Panc1 (cell line): ENCODE results near the gene POFUT2. TPM values are rescaled to one million over a fixed set of nuclear protein-coding genes. Genes with fewer than 3 reads are reported as not detected.

Experiments used
- ATAC-seq: fragments of 200-7000 bp; cut with Tn5 transposase; 2 replicates; pipeline ENCODE4 v1.9.1; 2020; ENCODE audit warnings: mild to moderate bottlenecking, moderate library complexity
- BruUV-seq: library from RNA; stranded (reverse); fragments of 400-500 nt; replicated peaks from 2 replicates; lab custom pipeline; 2021; lab: Mats Ljungman, UMichigan
- CTCF ChIA-PET: fragments of 300-600 bp; sonication (Branson Sonifier 250); formaldehyde crosslinking; loops from one replicate; lab custom pipeline; 2022; ENCODE audit warnings: antibody characterized with exemption; lab: Charles Lee
- POLR2A ChIA-PET: fragments of 300-600 bp; sonication (Branson Sonifier 250); formaldehyde crosslinking; loops from one replicate; lab custom pipeline; 2022; ENCODE audit warnings: antibody characterized with exemption; lab: Charles Lee
- DNase-seq: peaks from one replicate; pipeline ENCODE4 v3.0.0-alpha.2; 2010; ENCODE audit warnings: low read depth, low spot score
- H3K27ac ChIP-seq: 2 replicates; pipeline ENCODE4 v1.5.1; 2011; ENCODE audit warnings: mild to moderate bottlenecking, low read length, inconsistent platforms
- H3K27me3 ChIP-seq: fragments of 200-500 bp; sonication (Bioruptor generic); 2 replicates; pipeline ENCODE4 v1.6.0; 2014; ENCODE audit warnings: low read length, inconsistent platforms; ENCODE audit not compliant: control insufficient read depth, insufficient read depth
- H3K36me3 ChIP-seq: fragments of 200-500 bp; sonication (Bioruptor generic); 2 replicates; pipeline ENCODE4 v1.5.1; 2014; ENCODE audit warnings: inconsistent platforms, mild to moderate bottlenecking, low read length, moderate library complexity; ENCODE audit not compliant: control insufficient read depth, insufficient read depth
- H3K4me1 ChIP-seq: 2 replicates; pipeline ENCODE4 v1.5.1; 2011; ENCODE audit warnings: inconsistent platforms, mild to moderate bottlenecking, low read length, moderate library complexity; ENCODE audit not compliant: control insufficient read depth, insufficient read depth
- H3K4me3 ChIP-seq, 2 experiments: 2 replicates each; pipeline ENCODE4 v1.5.1; 2011 to 2012; ENCODE audit warnings: low read depth in 2 of 2, low read length in 2 of 2, mild to moderate bottlenecking in 2 of 2, inconsistent platforms in 1 of 2, moderate library complexity in 1 of 2
- H3K9me3 ChIP-seq: fragments of 200-500 bp; sonication (Bioruptor generic); 2 replicates; pipeline ENCODE4 v1.5.1; 2014; ENCODE audit warnings: low read depth, mild to moderate bottlenecking, inconsistent platforms, low read length, moderate library complexity; ENCODE audit not compliant: control insufficient read depth, insufficient read depth
- POLR2AphosphoS5 ChIP-seq: IDR thresholded peaks from 2 replicates; pipeline ENCODE4 v1.6.1; 2012; ENCODE audit warnings: mild to moderate bottlenecking, low read depth, low read length, moderate library complexity
- SIN3A ChIP-seq: IDR thresholded peaks from 2 replicates; pipeline ENCODE4 v1.6.1; 2012; ENCODE audit warnings: low read depth, mild to moderate bottlenecking, low read length, moderate library complexity, borderline replicate concordance; ENCODE audit not compliant: insufficient read depth
- TCF7L2 ChIP-seq: IDR thresholded peaks from 2 replicates; pipeline ENCODE4 v1.6.1; 2011; ENCODE audit warnings: mild to moderate bottlenecking, low read depth, low read length, inconsistent platforms
- in situ Hi-C: cut with HindIII; loops from 2 replicates; pipeline ENCODE4 v1.10.0; 2016; ENCODE audit warnings: low sequenced_read_pairs, low pct_unique_long_range_greater_than_20kb
- intact Hi-C: fragments of 100-400 bp; cut with micrococcal nuclease; formaldehyde crosslinking; loops from one replicate; pipeline ENCODE4 v1.10.0; 2022; ENCODE audit not compliant: unreplicated experiment
- total RNA-seq: library from RNA; stranded (reverse); gene quantifications from one replicate; pipeline ENCODE4 v1.2.1, GENCODE V29; 2021; ENCODE audit not compliant: unreplicated experiment
- TF ChIP-seq, protein P1 (sequence below), 2 experiments: IDR thresholded peaks; 2 replicates each; pipeline ENCODE4 v1.6.1; 2011 to 2012; ENCODE audit warnings: low read depth in 2 of 2, control low read depth in 1 of 2, low read length in 1 of 2, mild to moderate bottlenecking in 1 of 2, moderate library complexity in 1 of 2; ENCODE audit not compliant: insufficient read depth in 1 of 2
- TF ChIP-seq, protein P2 (sequence below): fragments of 450-650 bp; IDR thresholded peaks from 2 replicates; pipeline ENCODE4 v1.5.1; 2017; ENCODE audit warnings: mild to moderate bottlenecking

POFUT2 gene
- total RNA-seq, 1 experiment from 2014 or later = 59.6 TPM

DNA sequence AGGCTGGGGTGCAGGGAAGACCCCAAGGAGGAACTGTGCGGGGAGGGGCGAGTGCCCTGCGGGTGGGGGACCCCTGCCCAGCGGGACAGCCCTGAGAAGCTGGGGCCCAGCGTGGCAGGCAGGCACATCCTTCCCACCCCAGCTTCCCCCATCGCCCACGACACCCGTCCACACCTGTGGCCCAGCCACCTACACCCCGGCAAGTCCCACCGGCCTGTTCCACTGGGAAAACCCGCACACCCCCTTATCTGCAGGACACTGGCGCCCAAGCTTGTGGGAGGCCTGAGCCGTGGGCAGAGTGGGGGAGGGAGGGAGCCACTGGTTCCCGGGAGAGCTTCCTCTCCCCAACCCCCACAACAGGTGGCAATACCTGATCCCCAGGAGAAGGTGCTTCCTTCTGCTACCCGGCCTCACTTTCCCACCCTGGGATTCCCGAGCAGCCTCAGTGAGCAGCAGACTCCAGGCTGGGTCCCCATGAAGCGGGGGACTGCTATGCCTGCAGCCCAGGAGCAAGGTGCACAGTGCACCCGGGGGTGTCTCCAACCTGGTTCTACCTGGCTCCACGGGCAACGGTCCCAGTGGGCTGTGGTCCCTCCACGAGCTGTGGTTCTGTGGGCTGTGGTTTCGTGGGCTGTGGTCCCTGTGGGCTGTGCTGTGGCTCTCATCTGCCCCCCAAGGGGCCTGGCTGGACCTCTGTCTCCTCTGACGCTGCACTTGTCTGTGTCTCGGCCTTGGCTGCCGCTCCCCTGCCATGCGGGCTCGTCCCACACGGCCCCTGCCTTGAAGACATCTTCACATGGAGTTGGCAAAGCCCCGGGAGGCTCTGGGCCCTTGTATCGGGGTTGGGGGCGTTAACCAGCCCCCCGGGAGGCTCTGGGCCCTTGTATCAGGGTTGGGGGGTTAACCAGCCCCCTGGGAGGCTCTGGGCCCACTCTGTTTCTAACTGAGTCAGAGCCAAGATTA lies 37.8 kb upstream of the POFUT2 start:
- CTCF ChIA-PET = no interaction called here

DNA sequence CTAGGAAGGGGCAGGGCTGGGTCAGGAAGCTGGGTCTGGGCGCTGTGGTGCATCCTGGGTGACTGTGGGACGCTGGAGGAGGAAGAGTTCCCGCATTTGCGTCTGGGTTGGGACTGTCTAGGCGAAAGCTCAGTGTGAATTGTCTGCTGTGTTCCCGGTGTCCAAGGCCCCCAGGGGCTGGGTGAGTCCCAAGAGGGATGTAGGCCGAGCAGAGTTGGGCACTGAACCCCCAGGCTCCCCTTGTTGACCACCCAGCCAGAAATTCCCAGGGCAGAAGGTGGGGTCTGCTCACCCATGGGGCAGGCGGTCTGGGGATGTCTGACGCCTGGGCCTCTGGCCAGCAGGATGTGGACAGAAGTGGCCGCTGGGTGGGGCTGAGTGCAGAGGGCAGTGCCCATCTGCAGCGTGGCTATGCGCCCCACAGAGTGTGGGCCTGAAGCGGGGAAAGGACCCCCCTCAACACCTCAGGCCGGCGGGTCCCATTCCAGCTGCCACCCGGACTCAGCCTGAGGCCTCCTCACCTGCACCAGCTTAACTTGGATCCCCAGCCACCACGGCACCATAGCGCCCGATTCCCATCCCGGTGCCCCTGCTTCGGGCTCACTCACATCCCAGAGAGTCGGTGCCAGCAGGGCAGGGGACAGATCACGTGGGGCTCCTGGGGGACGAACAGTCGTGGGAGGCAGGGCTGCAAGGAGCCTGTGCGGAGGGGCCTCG lies 37.0 kb upstream of the POFUT2 start:
- CTCF ChIA-PET = interaction anchor here (0.8 to 1.8 kb wide), 2 partner anchors 16 to 40 kb away, joined by 4 to 5 read pairs; no protein-coding TSS in a partner anchor
- POLR2A ChIA-PET = interaction anchor here (0.7 kb wide), 1 partner anchor 86 kb away, joined by 3 read pairs; no protein-coding TSS in a partner anchor
- intact Hi-C loops (loop anchor here (5.0 kb wide), 1 partner anchor 83 kb away; the partner anchor contains the start of gene COL18A1), in situ Hi-C loops (no loop called here)
- TF ChIP-seq POLR2AphosphoS5 = no peak; the same call in 1 of the 2 replicates
- TF ChIP-seq TCF7L2 = no peak
- no peak for TF ChIP-seq SIN3A
- TF ChIP-seq, protein P1, sequence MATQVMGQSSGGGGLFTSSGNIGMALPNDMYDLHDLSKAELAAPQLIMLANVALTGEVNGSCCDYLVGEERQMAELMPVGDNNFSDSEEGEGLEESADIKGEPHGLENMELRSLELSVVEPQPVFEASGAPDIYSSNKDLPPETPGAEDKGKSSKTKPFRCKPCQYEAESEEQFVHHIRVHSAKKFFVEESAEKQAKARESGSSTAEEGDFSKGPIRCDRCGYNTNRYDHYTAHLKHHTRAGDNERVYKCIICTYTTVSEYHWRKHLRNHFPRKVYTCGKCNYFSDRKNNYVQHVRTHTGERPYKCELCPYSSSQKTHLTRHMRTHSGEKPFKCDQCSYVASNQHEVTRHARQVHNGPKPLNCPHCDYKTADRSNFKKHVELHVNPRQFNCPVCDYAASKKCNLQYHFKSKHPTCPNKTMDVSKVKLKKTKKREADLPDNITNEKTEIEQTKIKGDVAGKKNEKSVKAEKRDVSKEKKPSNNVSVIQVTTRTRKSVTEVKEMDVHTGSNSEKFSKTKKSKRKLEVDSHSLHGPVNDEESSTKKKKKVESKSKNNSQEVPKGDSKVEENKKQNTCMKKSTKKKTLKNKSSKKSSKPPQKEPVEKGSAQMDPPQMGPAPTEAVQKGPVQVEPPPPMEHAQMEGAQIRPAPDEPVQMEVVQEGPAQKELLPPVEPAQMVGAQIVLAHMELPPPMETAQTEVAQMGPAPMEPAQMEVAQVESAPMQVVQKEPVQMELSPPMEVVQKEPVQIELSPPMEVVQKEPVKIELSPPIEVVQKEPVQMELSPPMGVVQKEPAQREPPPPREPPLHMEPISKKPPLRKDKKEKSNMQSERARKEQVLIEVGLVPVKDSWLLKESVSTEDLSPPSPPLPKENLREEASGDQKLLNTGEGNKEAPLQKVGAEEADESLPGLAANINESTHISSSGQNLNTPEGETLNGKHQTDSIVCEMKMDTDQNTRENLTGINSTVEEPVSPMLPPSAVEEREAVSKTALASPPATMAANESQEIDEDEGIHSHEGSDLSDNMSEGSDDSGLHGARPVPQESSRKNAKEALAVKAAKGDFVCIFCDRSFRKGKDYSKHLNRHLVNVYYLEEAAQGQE (IDR thresholded peaks at IDR 0.05; ENCODE audit: insufficient read depth in 1 of 2, low read depth in 2 of 2, low read length in 1 of 2) = 0 out of 4 replicates have a peak, but pooled peaks of 1 of the 2 experiments have one; percentile 16
- TF ChIP-seq, protein P2, sequence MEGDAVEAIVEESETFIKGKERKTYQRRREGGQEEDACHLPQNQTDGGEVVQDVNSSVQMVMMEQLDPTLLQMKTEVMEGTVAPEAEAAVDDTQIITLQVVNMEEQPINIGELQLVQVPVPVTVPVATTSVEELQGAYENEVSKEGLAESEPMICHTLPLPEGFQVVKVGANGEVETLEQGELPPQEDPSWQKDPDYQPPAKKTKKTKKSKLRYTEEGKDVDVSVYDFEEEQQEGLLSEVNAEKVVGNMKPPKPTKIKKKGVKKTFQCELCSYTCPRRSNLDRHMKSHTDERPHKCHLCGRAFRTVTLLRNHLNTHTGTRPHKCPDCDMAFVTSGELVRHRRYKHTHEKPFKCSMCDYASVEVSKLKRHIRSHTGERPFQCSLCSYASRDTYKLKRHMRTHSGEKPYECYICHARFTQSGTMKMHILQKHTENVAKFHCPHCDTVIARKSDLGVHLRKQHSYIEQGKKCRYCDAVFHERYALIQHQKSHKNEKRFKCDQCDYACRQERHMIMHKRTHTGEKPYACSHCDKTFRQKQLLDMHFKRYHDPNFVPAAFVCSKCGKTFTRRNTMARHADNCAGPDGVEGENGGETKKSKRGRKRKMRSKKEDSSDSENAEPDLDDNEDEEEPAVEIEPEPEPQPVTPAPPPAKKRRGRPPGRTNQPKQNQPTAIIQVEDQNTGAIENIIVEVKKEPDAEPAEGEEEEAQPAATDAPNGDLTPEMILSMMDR = no peak
- BruUV-seq = no TSS peak
- H3K36me3 ChIP-seq = no peaks in the 10 kb centered on the region
- peaks cover 90% of the 10 kb centered on the region for H3K4me1 ChIP-seq
- peak overlapping the region; percentile 90 for H3K27ac ChIP-seq
- no peaks in the 10 kb centered on the region for H3K9me3 ChIP-seq
- no peak overlapping the region for H3K4me3 ChIP-seq
- DNase-seq (no peak), ATAC-seq (peak; percentile 31)
- H3K27me3 ChIP-seq = no peaks in the 10 kb centered on the region

More for the DNA sequence above, 37.8 kb upstream of the POFUT2 start:
- Histone ChIP-seq H3K27ac (peak overlapping the region; percentile 90), H3K4me3 (no peak overlapping the region), H3K9me3 (no peaks in the 10 kb centered on the region), H3K4me1 (peaks cover 90% of the 10 kb centered on the region), H3K36me3 (no peaks in the 10 kb centered on the region), H3K27me3 (no peaks in the 10 kb centered on the region)
- DNase-seq = no peak
- ATAC-seq = no peak
- POLR2A ChIA-PET = no interaction called here
- in situ Hi-C loops (no loop called here), intact Hi-C loops (loop anchor here (5.0 kb wide), 1 partner anchor 82 kb away; the partner anchor contains the start of gene COL18A1)
- TF ChIP-seq, protein P2 = no peak
- TF ChIP-seq SIN3A (no peak), TCF7L2 (no peak), POLR2AphosphoS5 (no peak)
- TF ChIP-seq, protein P1 (IDR thresholded peaks at IDR 0.05; ENCODE audit: insufficient read depth in 1 of 2, low read depth in 2 of 2, low read length in 1 of 2) = no peak
- no TSS peak for BruUV-seq
